Loucy (cell line): ENCODE results near the gene ANO9.
A peak's percentile ranks its signal among the peaks of the same experiment; 100 is the strongest.

Experiments used
- H2AFZ ChIP-seq: fragments of 200-600 bp; sonication (generic); 2 replicates; pipeline ENCODE4 v1.6.0; 2016; ENCODE audit warnings: antibody characterized with exemption, mild to moderate bottlenecking, low read length, moderate library complexity
- H3F3A ChIP-seq: fragments of 200-600 bp; 2 replicates; pipeline ENCODE4 v1.6.0; 2016; ENCODE audit warnings: antibody characterized with exemption, low read depth, mild to moderate bottlenecking
- H3K27me3 ChIP-seq: fragments of 200-600 bp; sonication (generic); 2 replicates; pipeline ENCODE4 v1.6.1; 2014; ENCODE audit warnings: low read length, mild to moderate bottlenecking; ENCODE audit not compliant: insufficient read depth, poor library complexity, severe bottlenecking
- H3K36me3 ChIP-seq: fragments of 200-600 bp; sonication (generic); 2 replicates; pipeline ENCODE4 v1.6.1; 2016; ENCODE audit warnings: low read length; ENCODE audit not compliant: insufficient read depth
- H3K4me1 ChIP-seq: fragments of 200-600 bp; sonication (generic); 2 replicates; pipeline ENCODE4 v1.5.1; 2014; ENCODE audit warnings: low read length, mild to moderate bottlenecking; ENCODE audit not compliant: insufficient read depth, poor library complexity, severe bottlenecking
- H3K4me2 ChIP-seq: fragments of 200-600 bp; sonication (generic); 2 replicates; pipeline ENCODE4 v1.6.0; 2014; ENCODE audit warnings: antibody characterized with exemption, low read length, low read depth, mild to moderate bottlenecking; ENCODE audit not compliant: poor library complexity, severe bottlenecking
- H3K4me3 ChIP-seq: fragments of 200-600 bp; sonication (generic); 2 replicates; pipeline ENCODE4 v1.5.1; 2014; ENCODE audit warnings: low read length, mild to moderate bottlenecking, mixed read lengths; ENCODE audit not compliant: poor library complexity, severe bottlenecking
- H3K79me2 ChIP-seq: fragments of 200-600 bp; sonication (generic); 2 replicates; pipeline ENCODE4 v1.6.1; 2014; ENCODE audit warnings: low read length; ENCODE audit not compliant: insufficient read depth
- H3K9ac ChIP-seq: fragments of 200-600 bp; sonication (generic); 2 replicates; pipeline ENCODE4 v1.6.0; 2014; ENCODE audit warnings: mild to moderate bottlenecking, low read depth, low read length, moderate library complexity; ENCODE audit not compliant: poor library complexity, severe bottlenecking
- H3K9me2 ChIP-seq: fragments of 200-600 bp; sonication (generic); replicated peaks from 2 replicates; pipeline ENCODE4 v1.6.1; 2016; ENCODE audit warnings: low read depth, low read length, mixed read lengths
- H3K9me3 ChIP-seq: fragments of 200-600 bp; sonication (generic); 2 replicates; pipeline ENCODE4 v1.6.1; 2014; ENCODE audit warnings: mild to moderate bottlenecking, antibody characterized with exemption, low read length, low read depth; ENCODE audit not compliant: insufficient read depth
- H4K20me1 ChIP-seq: fragments of 200-600 bp; sonication (generic); 2 replicates; pipeline ENCODE4 v1.6.0; 2014; ENCODE audit warnings: antibody characterized with exemption, low read length, mild to moderate bottlenecking; ENCODE audit not compliant: insufficient read depth, poor library complexity, severe bottlenecking
- EZH2phosphoT487 ChIP-seq: fragments of 200-600 bp; IDR thresholded peaks from 2 replicates; pipeline ENCODE4 v1.6.1; 2018; ENCODE audit warnings: antibody characterized with exemption, mild to moderate bottlenecking, moderate library complexity, borderline replicate concordance
- TF ChIP-seq, protein P1 (sequence below): fragments of 200-600 bp; sonication (generic); conservative IDR thresholded peaks from 2 replicates; pipeline ENCODE4 v1.5.1; 2014; ENCODE audit warnings: mild to moderate bottlenecking, antibody characterized with exemption, low read length

ANO9 gene

DNA sequence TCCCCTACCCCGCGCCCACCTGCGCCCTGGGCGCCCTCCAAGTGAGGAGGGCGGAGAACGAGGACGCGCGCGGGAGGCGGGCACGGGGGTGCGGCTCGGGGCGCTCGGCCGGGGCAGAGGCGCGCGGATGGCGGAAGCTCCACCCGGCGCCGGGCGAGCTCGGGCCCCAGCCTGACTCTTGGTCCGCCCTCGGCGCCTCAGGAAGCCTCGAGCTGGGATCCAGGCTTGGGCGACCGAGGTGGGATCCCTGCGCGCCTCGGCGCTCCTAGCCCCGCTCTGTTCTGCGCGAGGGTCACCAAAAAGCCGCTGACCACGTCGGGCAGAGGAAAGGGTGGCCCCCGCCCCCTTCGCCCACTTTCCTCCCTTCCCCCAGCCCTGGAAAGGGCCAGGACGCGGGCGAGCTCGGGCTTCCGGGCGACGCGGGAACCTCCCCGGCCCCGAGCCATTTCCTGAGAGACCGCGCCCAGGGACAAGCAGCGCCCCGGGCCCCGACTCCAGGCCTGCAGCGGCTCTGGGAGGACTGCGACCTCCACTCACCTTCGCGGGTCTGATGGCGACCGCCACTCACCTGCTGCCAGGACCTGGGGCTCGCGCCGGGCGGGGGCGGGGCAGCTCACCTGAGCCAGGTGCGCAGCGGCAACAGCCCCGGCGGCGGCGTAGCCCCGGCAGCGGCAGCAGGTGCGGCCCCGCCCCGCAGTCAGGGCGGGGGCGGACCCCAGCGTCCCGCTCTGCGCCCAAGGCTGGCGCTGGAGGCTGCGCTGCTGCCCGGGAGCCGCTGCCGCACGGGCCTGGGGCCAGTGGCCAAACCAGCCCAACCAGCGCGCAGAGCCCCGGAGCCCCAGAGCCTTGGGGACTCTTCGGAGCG is 24.8 kb downstream of the ANO9 start:
- Histone ChIP-seq H2AFZ (no peak overlapping the region), H3K36me3 (no peaks in the 10 kb centered on the region), H3K9me3 (no peaks in the 10 kb centered on the region), H3K9me2 (no peaks in the 10 kb centered on the region), H3K4me3 (no peak overlapping the region), H3K4me2 (no peak overlapping the region), H3K9ac (no peak overlapping the region), H3K4me1 (peaks cover 28% of the 10 kb centered on the region), H3K27me3 (no peaks in the 10 kb centered on the region), H3F3A (no peaks in the 10 kb centered on the region), H3K79me2 (peaks cover 22% of the 10 kb centered on the region), H4K20me1 (peaks cover 9% of the 10 kb centered on the region)
- TF ChIP-seq EZH2phosphoT487: no peak
- TF ChIP-seq, protein P1, sequence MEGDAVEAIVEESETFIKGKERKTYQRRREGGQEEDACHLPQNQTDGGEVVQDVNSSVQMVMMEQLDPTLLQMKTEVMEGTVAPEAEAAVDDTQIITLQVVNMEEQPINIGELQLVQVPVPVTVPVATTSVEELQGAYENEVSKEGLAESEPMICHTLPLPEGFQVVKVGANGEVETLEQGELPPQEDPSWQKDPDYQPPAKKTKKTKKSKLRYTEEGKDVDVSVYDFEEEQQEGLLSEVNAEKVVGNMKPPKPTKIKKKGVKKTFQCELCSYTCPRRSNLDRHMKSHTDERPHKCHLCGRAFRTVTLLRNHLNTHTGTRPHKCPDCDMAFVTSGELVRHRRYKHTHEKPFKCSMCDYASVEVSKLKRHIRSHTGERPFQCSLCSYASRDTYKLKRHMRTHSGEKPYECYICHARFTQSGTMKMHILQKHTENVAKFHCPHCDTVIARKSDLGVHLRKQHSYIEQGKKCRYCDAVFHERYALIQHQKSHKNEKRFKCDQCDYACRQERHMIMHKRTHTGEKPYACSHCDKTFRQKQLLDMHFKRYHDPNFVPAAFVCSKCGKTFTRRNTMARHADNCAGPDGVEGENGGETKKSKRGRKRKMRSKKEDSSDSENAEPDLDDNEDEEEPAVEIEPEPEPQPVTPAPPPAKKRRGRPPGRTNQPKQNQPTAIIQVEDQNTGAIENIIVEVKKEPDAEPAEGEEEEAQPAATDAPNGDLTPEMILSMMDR: no peak

DNA sequence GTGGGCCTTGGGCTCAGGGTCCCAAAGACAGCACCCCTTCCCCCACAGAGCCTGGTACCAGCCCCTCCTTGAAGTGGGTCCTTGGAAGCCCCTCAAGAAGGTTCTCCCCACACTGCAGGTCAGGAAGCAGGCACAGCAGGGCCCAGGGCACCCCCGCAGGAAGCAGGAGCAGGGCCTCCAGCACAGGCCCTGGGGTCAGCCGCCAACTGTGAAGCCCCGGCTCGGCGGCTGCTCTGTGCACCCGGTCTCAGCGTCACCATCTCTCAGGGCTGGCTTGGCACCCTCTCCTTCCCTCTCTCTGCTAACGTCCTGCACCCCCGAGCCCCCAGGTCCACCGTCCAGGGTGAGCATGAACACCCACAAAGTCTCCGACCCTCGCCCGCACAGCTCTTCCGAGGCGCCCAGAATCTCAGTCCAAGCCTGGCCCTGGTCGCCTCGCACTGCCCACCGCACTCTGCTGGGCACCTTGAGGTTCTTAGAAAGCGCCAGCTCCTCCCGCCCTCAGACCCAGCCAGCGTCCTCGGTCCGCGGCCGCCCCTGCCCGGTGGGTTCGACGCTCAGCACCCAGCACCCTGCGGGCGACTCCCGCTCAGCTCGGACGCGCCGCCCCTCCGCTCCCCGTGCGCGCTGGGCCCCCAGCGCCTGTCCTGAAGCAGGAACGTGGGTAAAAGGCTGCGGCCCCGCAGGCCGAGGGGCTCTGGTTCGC is 25.6 kb downstream of the ANO9 start:
- Histone ChIP-seq H3K4me1 (peaks cover 28% of the 10 kb centered on the region), H3K9me3 (no peaks in the 10 kb centered on the region), H2AFZ (no peak overlapping the region), H3K4me3 (peak overlapping the region; percentile 96), H3K36me3 (no peaks in the 10 kb centered on the region), H4K20me1 (peaks cover 9% of the 10 kb centered on the region), H3K9ac (peak overlapping the region; percentile 96), H3F3A (no peaks in the 10 kb centered on the region), H3K9me2 (no peaks in the 10 kb centered on the region), H3K4me2 (peak overlapping the region; percentile 92), H3K79me2 (peaks cover 22% of the 10 kb centered on the region), H3K27me3 (no peaks in the 10 kb centered on the region)
- TF ChIP-seq EZH2phosphoT487: no peak
- TF ChIP-seq, protein P1: no peak

DNA sequence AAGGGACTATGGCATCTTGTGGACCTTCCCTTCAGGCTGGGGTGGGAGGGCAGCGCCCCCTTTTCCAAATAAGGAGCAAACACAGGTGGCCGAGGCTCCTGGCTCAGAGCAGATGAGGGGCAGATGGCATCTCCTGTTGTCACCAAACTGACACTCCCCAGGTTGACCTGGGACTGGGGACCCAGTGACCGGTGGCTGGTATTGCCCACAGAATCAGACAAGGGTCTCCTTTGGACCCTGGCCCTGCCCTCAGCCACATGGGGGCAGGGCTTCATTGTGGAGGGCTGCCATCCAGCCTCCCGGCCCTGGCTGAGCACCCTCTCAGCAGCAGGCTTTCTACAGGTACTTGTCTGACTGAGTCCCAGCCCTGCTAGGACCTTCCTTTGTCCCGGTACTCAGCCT is 26.2 kb downstream of the ANO9 start:
- Histone ChIP-seq H4K20me1 (peaks cover 9% of the 10 kb centered on the region), H3K4me3 (peak overlapping the region; percentile 96), H3K9me2 (no peaks in the 10 kb centered on the region), H3K36me3 (no peaks in the 10 kb centered on the region), H3K79me2 (peaks cover 22% of the 10 kb centered on the region), H3K27me3 (no peaks in the 10 kb centered on the region), H3F3A (no peaks in the 10 kb centered on the region), H3K9ac (peak overlapping the region; percentile 96), H3K4me2 (peak overlapping the region; percentile 92), H3K9me3 (no peaks in the 10 kb centered on the region), H3K4me1 (peaks cover 28% of the 10 kb centered on the region), H2AFZ (no peak overlapping the region)
- TF ChIP-seq EZH2phosphoT487: no peak
- TF ChIP-seq, protein P1: peak; percentile 38; the same call in 1 of the 2 replicates
